GM12873 (cell line): ENCODE results near the gene PPP1CA.

Experiments used
- TF ChIP-seq, protein P1 (sequence below): IDR thresholded peaks from 2 replicates; pipeline ENCODE4 v1.5.1; 2012; ENCODE audit warnings: low read depth, mild to moderate bottlenecking, moderate library complexity, low read length, control low read depth; ENCODE audit not compliant: insufficient read depth; ENCODE audit errors: missing control alignments

The PPP1CA gene

DNA sequence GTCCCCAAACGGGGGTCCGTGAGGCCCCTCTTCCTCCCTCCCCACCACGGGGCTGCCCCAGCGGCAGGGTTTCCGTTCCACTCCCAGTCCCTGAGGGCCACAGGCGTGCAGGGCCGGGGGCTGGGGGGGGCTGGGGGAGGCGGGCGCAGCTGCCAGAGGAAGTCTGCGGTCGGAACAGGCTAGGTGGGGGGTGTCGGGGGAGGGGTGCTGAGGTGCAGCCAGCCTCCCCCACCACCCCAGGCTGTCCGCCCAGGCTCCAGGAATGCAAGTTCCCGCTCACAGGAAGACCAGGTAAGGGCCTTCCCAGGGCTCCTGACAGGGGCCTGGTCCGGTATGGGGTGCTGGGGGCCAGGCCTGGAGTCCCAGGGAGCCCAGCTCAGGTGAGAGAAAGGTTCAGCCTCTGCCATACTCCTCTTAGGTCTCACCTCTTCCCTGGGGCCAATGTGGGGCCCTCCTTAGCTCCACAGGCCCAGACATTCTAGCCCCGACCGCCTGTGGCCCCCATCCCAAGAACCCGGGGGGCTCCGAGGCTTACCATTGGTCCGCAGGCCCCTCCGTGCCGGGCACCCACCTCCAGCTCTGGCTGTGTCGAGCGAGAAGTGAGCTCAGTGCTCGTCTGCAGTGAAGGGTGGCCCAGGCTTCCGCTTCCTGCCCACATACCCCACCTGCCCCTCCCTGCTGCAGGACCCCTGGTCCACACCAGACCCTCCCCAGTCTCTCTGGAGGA is 35.6 kb upstream of the PPP1CA start, which contains the start of gene PTPRCAP:
PTPRCAP (minus strand) TSS at position 601 of the 727 bp plus-strand sequence; CDS start at position 538, 63 bp downstream.
- TF ChIP-seq, protein P1, sequence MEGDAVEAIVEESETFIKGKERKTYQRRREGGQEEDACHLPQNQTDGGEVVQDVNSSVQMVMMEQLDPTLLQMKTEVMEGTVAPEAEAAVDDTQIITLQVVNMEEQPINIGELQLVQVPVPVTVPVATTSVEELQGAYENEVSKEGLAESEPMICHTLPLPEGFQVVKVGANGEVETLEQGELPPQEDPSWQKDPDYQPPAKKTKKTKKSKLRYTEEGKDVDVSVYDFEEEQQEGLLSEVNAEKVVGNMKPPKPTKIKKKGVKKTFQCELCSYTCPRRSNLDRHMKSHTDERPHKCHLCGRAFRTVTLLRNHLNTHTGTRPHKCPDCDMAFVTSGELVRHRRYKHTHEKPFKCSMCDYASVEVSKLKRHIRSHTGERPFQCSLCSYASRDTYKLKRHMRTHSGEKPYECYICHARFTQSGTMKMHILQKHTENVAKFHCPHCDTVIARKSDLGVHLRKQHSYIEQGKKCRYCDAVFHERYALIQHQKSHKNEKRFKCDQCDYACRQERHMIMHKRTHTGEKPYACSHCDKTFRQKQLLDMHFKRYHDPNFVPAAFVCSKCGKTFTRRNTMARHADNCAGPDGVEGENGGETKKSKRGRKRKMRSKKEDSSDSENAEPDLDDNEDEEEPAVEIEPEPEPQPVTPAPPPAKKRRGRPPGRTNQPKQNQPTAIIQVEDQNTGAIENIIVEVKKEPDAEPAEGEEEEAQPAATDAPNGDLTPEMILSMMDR, result no peak

DNA sequence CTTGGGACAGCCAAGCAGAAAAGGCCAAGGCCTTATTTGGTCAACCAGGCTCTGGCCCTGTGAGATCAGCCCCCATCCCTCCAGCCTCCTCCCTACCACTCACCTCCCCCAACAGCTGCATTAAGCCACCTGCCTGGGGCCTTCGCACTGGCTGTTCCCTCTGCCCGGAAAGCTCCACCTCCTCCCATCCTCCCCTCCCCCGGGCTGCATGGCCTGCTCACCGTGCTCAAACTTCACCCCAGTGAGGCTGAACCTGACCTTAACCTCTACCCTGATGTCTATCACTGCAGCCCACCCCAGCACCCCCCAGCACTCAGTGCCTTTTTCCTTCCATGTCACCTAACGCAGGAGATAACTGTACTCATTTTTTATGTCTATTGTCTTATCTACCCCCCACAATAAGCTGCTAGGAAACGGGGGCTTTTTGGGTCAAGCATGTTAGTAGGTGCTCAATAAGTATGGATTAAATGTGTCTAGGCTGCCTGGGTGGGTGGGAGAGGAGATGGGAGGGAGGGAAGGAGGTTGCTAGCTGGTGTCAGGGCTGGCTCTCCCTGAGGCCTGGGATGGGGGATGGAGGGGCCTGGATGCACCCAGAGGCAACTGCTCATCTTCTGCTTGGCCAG is 34.9 kb upstream of the PPP1CA start:
- TF ChIP-seq, protein P1, result no peak

GRCh38 chr11:67435727-67436458 is 34.2 kb upstream of the PPP1CA start:
- TF ChIP-seq, protein P1, result no peak

DNA sequence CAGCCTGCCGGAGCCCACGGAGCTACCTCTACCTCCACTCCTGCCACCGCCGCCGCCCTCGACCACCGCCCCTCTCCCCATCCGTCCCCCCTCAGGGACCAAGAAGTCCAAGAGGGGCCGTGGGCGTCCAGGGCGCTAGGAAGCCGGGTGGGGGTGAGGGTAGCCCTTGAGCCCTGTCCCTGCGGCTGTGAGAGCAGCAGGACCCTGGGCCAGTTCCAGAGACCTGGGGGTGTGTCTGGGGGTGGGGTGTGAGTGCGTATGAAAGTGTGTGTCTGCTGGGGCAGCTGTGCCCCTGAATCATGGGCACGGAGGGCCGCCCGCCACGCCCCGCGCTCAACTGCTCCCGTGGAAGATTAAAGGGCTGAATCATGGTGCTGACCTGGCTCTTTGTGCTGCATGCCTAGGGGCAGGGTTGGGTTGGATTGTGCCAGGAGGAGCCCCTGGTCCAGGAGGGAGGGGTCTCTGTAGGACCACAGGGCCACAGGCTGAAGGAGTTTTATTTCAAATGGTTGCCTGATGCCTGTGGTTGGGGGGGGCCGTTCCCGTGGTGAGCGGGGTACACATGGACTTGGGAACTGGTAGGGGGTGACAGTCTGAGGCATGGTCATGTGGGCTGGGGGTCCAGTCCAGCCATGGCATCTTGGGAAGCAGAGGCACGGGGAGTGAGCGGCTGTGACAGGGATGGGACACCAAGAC is 33.5 kb upstream of the PPP1CA start:
- TF ChIP-seq, protein P1, result no peak

GRCh38 chr11:67434395-67434881 is 32.8 kb upstream of the PPP1CA start:
- TF ChIP-seq, protein P1, result no peak

GRCh38 chr11:67433536-67434394 is 32.1 kb upstream of the PPP1CA start:
- TF ChIP-seq, protein P1, result no peak
